Neutrophil (primary cell): ENCODE results near the gene FCN3.

Source experiments
- H3K27ac ChIP-seq: fragments of 200-600 bp; sonication (generic); 2 replicates; pipeline ENCODE4 v1.5.1; 2016; ENCODE audit warnings: mild to moderate bottlenecking, moderate library complexity
- H3K27me3 ChIP-seq: fragments of 200-600 bp; sonication (generic); 2 replicates; pipeline ENCODE4 v1.6.0; 2016; ENCODE audit warnings: mild to moderate bottlenecking
- H3K36me3 ChIP-seq: fragments of 200-600 bp; sonication (generic); 2 replicates; pipeline ENCODE4 v1.5.1; 2017
- H3K4me1 ChIP-seq, 2 experiments: fragments of 200-600 bp in 1 of 2; sonication (generic) in 1 of 2; 1 replicate in 1 of 2; 2 replicates in 1 of 2; pipeline versions ENCODE4 v1.5.1 to v1.6.1; 2013 to 2016; ENCODE audit warnings: low read depth in 1 of 2, low read length in 1 of 2, mild to moderate bottlenecking in 1 of 2, moderate library complexity in 1 of 2; ENCODE audit not compliant: control insufficient read depth in 1 of 2, insufficient read depth in 1 of 2
- H3K4me3 ChIP-seq, 2 experiments: fragments of 200-600 bp in 1 of 2; sonication (generic) in 1 of 2; 1 replicate in 1 of 2; 2 replicates in 1 of 2; pipeline ENCODE4 v1.5.1; 2013 to 2016; ENCODE audit warnings: low read depth in 1 of 2, low read length in 1 of 2, mild to moderate bottlenecking in 1 of 2, moderate library complexity in 1 of 2
- H3K9me3 ChIP-seq: fragments of 200-600 bp; sonication (generic); 2 replicates; pipeline ENCODE4 v1.5.1; 2016
- TF ChIP-seq, protein P1 (sequence below): fragments of 200-600 bp; sonication (generic); IDR thresholded peaks from 2 replicates; pipeline ENCODE4 v1.5.1; 2016; ENCODE audit warnings: antibody characterized with exemption

FCN3 gene

DNA sequence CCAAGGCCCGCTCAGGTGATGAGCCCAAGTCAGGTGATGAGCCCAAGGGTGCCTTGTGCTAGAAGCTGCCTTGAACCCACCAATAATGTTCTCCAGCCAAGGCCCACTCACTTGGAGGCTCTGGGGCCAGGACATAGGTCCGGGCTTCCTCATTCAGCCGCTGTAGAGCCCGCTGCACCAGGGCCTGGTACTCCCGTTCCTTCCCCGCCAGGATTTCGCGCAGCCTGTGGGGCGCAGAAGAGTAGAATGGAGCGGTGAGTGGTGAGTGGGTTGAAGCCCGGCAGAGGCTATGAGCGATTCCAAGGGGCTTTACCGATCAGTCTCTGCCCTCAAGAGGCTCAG is 18.4 kb downstream of the FCN3 start:
- TF ChIP-seq, protein P1, sequence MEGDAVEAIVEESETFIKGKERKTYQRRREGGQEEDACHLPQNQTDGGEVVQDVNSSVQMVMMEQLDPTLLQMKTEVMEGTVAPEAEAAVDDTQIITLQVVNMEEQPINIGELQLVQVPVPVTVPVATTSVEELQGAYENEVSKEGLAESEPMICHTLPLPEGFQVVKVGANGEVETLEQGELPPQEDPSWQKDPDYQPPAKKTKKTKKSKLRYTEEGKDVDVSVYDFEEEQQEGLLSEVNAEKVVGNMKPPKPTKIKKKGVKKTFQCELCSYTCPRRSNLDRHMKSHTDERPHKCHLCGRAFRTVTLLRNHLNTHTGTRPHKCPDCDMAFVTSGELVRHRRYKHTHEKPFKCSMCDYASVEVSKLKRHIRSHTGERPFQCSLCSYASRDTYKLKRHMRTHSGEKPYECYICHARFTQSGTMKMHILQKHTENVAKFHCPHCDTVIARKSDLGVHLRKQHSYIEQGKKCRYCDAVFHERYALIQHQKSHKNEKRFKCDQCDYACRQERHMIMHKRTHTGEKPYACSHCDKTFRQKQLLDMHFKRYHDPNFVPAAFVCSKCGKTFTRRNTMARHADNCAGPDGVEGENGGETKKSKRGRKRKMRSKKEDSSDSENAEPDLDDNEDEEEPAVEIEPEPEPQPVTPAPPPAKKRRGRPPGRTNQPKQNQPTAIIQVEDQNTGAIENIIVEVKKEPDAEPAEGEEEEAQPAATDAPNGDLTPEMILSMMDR = no peak
- Histone ChIP-seq H3K4me3 (no peak overlapping the region), H3K4me1 (peaks cover 29 to 40% of the 10 kb centered on the region in 2 experiments), H3K27me3 (peaks cover 29% of the 10 kb centered on the region), H3K27ac (peak overlapping the region; percentile 73), H3K9me3 (no peaks in the 10 kb centered on the region), H3K36me3 (peaks cover 32% of the 10 kb centered on the region)

DNA sequence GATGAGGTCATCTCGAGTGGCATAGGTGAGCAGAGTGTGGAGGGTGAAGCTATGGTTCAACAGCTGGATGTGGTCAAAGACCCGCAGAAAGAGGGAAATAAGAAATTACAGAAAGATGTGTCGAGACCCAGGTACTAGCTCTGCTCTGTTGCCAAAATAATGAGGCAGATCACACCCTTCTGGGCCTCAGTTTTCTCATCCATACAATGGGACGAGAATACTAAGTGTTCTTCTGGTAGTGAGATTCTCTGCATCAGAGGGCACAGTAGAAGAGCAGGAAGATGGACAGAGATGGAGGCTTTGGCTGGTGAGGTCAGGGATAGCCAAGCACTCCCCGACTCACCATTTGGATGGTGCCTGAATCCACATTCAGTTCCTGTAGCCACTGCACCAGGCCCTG is 18.9 kb downstream of the FCN3 start:
- Histone ChIP-seq H3K9me3 (no peaks in the 10 kb centered on the region), H3K27ac (no peak overlapping the region), H3K36me3 (peaks cover 38% of the 10 kb centered on the region), H3K27me3 (peaks cover 23% of the 10 kb centered on the region), H3K4me1 (peaks cover 23 to 35% of the 10 kb centered on the region in 2 experiments), H3K4me3 (no peak overlapping the region)
- TF ChIP-seq, protein P1 = no peak

DNA sequence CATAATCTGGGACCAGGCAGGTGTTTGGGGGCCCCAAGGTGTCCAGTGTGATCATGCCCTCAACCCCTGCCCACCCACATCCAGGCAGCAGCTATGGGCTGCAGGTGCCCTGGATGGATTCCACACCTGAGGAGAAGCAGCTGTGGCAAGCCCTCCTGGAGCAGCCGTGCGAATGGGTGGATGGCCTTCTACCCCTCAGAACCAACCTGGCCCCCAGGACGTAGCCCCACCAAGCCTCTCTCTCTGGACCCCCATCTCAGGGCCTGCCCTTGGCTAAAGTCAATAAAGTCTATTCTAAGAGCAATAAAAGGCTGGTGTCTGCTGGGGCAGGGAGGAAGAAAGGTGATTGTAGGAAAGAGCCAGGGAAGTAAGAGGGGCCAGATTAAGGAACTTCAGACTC is 21.0 kb downstream of the FCN3 start:
- TF ChIP-seq, protein P1 = no peak
- H3K27ac ChIP-seq = peak overlapping the region; percentile 60
- peaks cover 57% of the 10 kb centered on the region for H3K36me3 ChIP-seq

DNA sequence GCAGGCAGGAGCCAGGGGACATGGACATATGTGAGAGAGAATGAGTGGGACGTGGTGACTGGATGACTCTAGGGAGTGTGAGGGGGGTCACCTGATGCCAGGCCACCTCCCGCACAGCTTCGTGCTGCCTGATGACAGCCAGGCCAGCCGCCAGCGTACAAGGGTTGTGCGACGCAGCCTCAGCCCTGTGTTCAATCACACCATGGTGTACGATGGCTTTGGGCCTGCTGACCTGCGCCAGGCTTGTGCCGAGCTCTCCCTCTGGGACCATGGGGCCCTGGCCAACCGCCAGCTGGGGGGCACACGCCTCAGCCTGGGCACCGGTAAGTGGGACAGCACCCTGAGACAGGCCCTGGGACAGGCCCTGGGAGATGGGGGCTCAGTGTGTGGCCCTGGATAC is 21.5 kb downstream of the FCN3 start:
- H3K27me3 ChIP-seq = no peaks in the 10 kb centered on the region
- peak overlapping the region; percentile 60 for H3K27ac ChIP-seq
- no peak overlapping the region for H3K4me3 ChIP-seq
- peaks cover 59% of the 10 kb centered on the region for H3K36me3 ChIP-seq
- TF ChIP-seq, protein P1 = no peak
- H3K9me3 ChIP-seq = no peaks in the 10 kb centered on the region
- H3K4me1 ChIP-seq = peaks cover 13 to 34% of the 10 kb centered on the region in 2 experiments

More for the DNA sequence above, 21.0 kb downstream of the FCN3 start:
- Histone ChIP-seq H3K4me1 (peaks cover 13 to 34% of the 10 kb centered on the region in 2 experiments), H3K27me3 (peaks cover 2% of the 10 kb centered on the region), H3K4me3 (no peak overlapping the region), H3K9me3 (no peaks in the 10 kb centered on the region)

DNA sequence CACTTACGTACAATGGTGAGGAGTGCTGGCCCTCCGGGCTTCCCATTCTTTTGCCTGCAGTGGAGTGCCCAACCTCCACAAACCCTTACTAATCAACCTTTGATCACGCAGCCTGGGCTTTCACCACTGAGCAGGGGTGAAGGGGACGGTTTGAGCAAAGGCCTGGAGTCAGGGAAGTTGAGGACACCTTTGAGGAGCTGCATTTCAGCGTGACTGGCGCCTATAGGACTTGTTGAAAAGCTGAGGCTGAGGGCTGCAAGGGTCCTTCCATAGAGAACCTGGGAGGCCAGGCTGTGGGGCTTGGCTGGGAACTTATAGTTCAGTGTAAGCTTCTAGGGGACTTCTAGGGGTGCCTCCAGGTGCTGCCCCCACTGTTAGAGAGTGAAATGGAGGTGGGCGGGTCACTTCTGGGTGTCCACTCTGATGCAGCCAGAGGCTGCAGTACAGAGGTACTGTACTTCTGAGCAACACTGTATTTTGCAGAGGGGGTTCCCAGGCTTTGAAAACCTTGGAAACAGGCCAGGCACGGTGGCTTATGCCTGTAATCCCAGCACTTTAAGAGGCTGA is 23.0 kb downstream of the FCN3 start:
- Histone ChIP-seq H3K4me1 (peaks cover under 1 to 20% of the 10 kb centered on the region in 2 experiments), H3K4me3 (no peak overlapping the region), H3K36me3 (peaks cover 75% of the 10 kb centered on the region), H3K27ac (no peak overlapping the region), H3K27me3 (no peaks in the 10 kb centered on the region), H3K9me3 (no peaks in the 10 kb centered on the region)
- TF ChIP-seq, protein P1 = no peak
